ENCODE measurements around the gene CYP8B1. TPM values are rescaled to one million over a fixed set of nuclear protein-coding genes. Genes with fewer than 3 reads are reported as not detected.

The CYP8B1 gene
- total and polyA plus RNA-seq, 9 of the 15 experiments (the other 6 are each of a cell fraction or from before 2014, with no cell fraction given): 0.04 TPM; not detected in 8

DNA sequence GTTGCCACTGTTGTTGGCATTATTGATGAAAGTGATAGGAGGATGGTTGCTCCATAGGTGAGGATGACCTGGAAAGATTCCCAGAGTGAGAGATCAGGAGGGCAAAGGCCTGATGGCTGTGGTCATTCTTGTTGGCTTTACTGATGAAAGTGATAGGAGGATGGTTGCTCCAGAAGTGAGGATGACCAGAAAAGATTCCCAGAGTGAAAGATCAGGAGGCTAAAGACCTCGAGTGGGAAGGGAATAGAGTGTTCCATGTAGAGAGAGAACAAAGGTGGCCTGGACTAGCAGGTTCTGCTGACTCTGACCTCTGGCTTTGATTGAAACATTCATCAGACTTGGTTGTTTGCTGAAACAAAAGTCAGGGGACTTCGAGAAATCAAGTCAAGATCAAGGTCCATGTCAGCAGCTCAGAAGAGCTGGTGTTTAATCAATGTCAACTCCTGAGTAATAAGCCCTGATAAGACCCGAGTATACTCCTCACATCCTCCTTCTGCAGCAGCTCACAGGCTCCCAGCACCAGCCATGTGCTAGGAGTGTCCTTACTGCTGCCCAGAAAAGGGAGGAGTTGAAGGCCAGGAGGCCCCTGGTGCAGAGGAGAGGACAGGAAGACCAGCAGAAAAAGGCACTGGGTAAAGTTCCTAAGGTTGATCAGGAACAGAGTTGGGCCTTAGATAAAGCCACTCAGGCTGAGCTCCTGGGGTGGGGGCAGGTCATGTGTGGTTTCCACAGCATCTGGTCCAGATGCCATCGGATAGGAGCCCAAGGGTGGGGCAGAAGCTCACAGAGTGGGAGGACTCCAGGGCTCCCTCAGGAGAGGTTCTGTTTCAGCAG is 19.9 kb downstream of the CYP8B1 start (continued):
- TF ChIP-seq ZNF24 (IDR thresholded peaks at IDR 0.05) (no peak), CHD4 (IDR thresholded peaks at IDR 0.05; ENCODE audit: insufficient read depth, insufficient replicate concordance, low read depth, low read length, poor library complexity, severe bottlenecking) (no peak), MIER1 (IDR thresholded peaks at IDR 0.05; ENCODE audit: low read depth) (no peak), FOXK2 (conservative IDR thresholded peaks at IDR 0.05 in 1 of 2, IDR thresholded peaks at IDR 0.05 in 1 of 2; ENCODE audit: low read depth in 2 of 2) (no peak), MEIS2 (IDR thresholded peaks at IDR 0.05; ENCODE audit: partially characterized antibody) (peak; percentile 47), PHF8 (IDR thresholded peaks at IDR 0.05; ENCODE audit: borderline replicate concordance, low read length) (no peak), C11orf30 (IDR thresholded peaks at IDR 0.05; ENCODE audit: low read depth) (no peak), KAT8 (IDR thresholded peaks at IDR 0.05; ENCODE audit: low read depth) (no peak), TEAD2 (tag; IDR thresholded peaks at IDR 0.05) (no peak), TSC22D4 (tag; IDR thresholded peaks at IDR 0.05) (no peak), ELF4 (CRISPR knock-in tag; IDR thresholded peaks at IDR 0.05) (0 out of 2 replicates have a peak, but pooled peaks have one; percentile 44), NCOR1 (IDR thresholded peaks at IDR 0.05) (peak; percentile 39; the same call in 1 of the 2 replicates), ZBTB8A (IDR thresholded peaks at IDR 0.05; ENCODE audit: partially characterized antibody) (no peak), MEF2D (tag; conservative IDR thresholded peaks at IDR 0.05; ENCODE audit: low read depth) (no peak), CAMTA2 (CRISPR knock-in tag; conservative IDR thresholded peaks at IDR 0.05) (no peak), GABPB2 (CRISPR knock-in tag; conservative IDR thresholded peaks at IDR 0.05) (no peak)
- TF ChIP-seq, protein P1, sequence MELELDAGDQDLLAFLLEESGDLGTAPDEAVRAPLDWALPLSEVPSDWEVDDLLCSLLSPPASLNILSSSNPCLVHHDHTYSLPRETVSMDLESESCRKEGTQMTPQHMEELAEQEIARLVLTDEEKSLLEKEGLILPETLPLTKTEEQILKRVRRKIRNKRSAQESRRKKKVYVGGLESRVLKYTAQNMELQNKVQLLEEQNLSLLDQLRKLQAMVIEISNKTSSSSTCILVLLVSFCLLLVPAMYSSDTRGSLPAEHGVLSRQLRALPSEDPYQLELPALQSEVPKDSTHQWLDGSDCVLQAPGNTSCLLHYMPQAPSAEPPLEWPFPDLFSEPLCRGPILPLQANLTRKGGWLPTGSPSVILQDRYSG (tag; conservative IDR thresholded peaks at IDR 0.05; ENCODE audit: low read depth): no peak
- TF ChIP-seq, protein P2, sequence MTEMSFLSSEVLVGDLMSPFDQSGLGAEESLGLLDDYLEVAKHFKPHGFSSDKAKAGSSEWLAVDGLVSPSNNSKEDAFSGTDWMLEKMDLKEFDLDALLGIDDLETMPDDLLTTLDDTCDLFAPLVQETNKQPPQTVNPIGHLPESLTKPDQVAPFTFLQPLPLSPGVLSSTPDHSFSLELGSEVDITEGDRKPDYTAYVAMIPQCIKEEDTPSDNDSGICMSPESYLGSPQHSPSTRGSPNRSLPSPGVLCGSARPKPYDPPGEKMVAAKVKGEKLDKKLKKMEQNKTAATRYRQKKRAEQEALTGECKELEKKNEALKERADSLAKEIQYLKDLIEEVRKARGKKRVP (CRISPR knock-in tag; IDR thresholded peaks at IDR 0.05): no peak
- TF ChIP-seq, protein P3, sequence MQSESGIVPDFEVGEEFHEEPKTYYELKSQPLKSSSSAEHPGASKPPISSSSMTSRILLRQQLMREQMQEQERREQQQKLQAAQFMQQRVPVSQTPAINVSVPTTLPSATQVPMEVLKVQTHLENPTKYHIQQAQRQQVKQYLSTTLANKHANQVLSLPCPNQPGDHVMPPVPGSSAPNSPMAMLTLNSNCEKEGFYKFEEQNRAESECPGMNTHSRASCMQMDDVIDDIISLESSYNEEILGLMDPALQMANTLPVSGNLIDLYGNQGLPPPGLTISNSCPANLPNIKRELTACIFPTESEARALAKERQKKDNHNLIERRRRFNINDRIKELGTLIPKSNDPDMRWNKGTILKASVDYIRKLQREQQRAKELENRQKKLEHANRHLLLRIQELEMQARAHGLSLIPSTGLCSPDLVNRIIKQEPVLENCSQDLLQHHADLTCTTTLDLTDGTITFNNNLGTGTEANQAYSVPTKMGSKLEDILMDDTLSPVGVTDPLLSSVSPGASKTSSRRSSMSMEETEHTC (IDR thresholded peaks at IDR 0.05): no peak

All from K562 (cell line).